ENCODE data around the gene AHCYL2. TPM values are rescaled to one million over a fixed set of nuclear protein-coding genes. Genes with fewer than 3 reads are reported as not detected.

The AHCYL2 gene
- total RNA-seq, 1 donor from 2014 or later: 39.3 TPM

DNA sequence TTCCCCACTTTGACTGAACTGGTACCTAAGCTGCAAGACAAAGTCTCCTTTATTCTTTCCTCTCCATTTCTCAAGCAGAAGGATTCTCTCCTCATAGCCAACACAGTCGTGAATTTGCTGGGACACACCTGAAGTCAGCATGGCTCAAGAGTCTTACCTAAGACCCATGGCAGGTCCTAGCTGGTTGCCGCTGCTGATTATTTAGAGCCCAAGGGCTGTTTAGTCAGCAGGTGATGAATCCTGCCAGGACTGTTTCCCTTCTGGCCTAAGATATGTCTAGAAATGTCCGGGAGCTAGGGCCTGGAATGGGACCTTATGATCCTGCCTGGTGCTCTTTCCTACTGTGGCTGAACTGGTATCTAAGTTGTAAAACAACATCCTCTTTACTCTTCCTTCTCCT, 82.8 kb downstream of the AHCYL2 start:
- no peak for DNase-seq (ENCODE audit: low spot score)
- H3K27ac Mint-ChIP-seq: no peak overlapping the region

DNA sequence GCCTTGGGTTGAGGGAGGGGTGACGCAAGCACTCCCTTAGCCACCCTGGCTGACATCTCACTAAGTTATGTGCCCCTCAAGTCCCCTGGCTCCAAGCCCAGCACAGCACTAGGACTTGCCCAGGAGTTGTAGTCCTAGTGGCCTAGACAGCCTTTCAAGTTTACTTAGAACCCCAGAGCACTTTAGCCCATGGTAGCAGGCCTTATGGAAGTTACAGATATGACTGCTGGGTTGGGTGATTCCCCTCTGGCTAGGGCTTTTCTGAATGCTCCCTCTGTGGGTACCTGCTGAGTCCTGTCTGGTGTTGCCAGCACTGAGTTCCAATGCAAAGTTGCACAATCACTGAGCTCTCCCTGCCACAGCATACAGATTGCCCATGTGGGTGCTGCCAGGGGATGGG, 83.2 kb downstream of the AHCYL2 start:
- Histone ChIP-seq H3K27me3 (no peaks in the 10 kb centered on the region), H3K9ac (no peak overlapping the region), H3K4me3 (no peak overlapping the region), H3K27ac (no peak overlapping the region), H3K36me3 (no peaks in the 10 kb centered on the region), H3F3A (ENCODE audit: low read depth) (no peaks in the 10 kb centered on the region), H3K9me3 (ENCODE audit: low read depth) (no peaks in the 10 kb centered on the region), H3K4me2 (no peak overlapping the region), H3K79me2 (ENCODE audit: low read depth) (no peaks in the 10 kb centered on the region), H2AFZ (replicated peaks) (no peak overlapping the region), H4K20me1 (ENCODE audit: low read depth) (no peaks in the 10 kb centered on the region), H3K4me1 (peaks cover 4% of the 10 kb centered on the region)
- peaks cover 15% of the 10 kb centered on the region for H3K9me3 Mint-ChIP-seq
- TF ChIP-seq, protein P1, sequence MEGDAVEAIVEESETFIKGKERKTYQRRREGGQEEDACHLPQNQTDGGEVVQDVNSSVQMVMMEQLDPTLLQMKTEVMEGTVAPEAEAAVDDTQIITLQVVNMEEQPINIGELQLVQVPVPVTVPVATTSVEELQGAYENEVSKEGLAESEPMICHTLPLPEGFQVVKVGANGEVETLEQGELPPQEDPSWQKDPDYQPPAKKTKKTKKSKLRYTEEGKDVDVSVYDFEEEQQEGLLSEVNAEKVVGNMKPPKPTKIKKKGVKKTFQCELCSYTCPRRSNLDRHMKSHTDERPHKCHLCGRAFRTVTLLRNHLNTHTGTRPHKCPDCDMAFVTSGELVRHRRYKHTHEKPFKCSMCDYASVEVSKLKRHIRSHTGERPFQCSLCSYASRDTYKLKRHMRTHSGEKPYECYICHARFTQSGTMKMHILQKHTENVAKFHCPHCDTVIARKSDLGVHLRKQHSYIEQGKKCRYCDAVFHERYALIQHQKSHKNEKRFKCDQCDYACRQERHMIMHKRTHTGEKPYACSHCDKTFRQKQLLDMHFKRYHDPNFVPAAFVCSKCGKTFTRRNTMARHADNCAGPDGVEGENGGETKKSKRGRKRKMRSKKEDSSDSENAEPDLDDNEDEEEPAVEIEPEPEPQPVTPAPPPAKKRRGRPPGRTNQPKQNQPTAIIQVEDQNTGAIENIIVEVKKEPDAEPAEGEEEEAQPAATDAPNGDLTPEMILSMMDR (IDR thresholded peaks at IDR 0.05): no peak
- TF ChIP-seq EZH2 (IDR thresholded peaks at IDR 0.05): no peak
- TF ChIP-seq EZH2phosphoT487 (IDR thresholded peaks at IDR 0.05): no peak
- H3K4me3 Mint-ChIP-seq: no peak overlapping the region
- peaks cover 9% of the 10 kb centered on the region for H3K4me1 Mint-ChIP-seq
- no peak for DNase-seq (ENCODE audit: low spot score)
- H3K27me3 Mint-ChIP-seq (ENCODE audit: insufficient read depth, low read depth): no peaks in the 10 kb centered on the region
- no peak overlapping the region for H3K27ac Mint-ChIP-seq
- H3K36me3 Mint-ChIP-seq: peaks cover 42% of the 10 kb centered on the region

More for the DNA sequence above, 82.8 kb downstream of the AHCYL2 start:
- Histone ChIP-seq H4K20me1 (ENCODE audit: low read depth) (no peaks in the 10 kb centered on the region), H3F3A (ENCODE audit: low read depth) (no peaks in the 10 kb centered on the region), H3K36me3 (no peaks in the 10 kb centered on the region), H3K4me1 (peaks cover 4% of the 10 kb centered on the region), H3K9me3 (ENCODE audit: low read depth) (no peaks in the 10 kb centered on the region), H3K79me2 (ENCODE audit: low read depth) (no peaks in the 10 kb centered on the region), H2AFZ (replicated peaks) (no peak overlapping the region), H3K27ac (no peak overlapping the region), H3K9ac (no peak overlapping the region), H3K27me3 (no peaks in the 10 kb centered on the region), H3K4me3 (no peak overlapping the region), H3K4me2 (no peak overlapping the region)
- peaks cover 18% of the 10 kb centered on the region for H3K9me3 Mint-ChIP-seq
- no peak overlapping the region for H3K4me3 Mint-ChIP-seq
- no peaks in the 10 kb centered on the region for H3K27me3 Mint-ChIP-seq (ENCODE audit: insufficient read depth, low read depth)
- H3K36me3 Mint-ChIP-seq: peaks cover 42% of the 10 kb centered on the region
- H3K4me1 Mint-ChIP-seq: peaks cover 9% of the 10 kb centered on the region
- TF ChIP-seq, protein P1 (IDR thresholded peaks at IDR 0.05): no peak
- TF ChIP-seq EZH2phosphoT487 (IDR thresholded peaks at IDR 0.05): no peak
- TF ChIP-seq EZH2 (IDR thresholded peaks at IDR 0.05): no peak

DNA sequence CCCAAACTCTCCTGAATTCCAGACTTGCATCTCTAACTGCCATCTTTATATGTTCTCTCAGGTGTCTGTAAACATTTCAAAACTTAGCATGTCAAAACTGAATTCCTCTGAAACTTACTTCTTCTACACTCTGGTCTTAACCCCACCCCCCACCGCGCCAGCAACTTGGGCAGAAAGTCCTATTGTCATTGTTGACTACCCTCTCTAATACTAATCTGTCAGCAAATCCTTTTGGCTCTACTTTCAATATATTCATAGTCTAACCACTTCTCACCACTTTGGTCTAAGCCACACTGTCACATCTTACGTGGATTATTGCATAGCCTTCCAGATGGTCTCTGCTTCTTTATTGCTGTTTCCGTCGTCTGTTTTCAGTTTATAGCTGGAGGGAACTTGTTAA, 86.6 kb downstream of the AHCYL2 start:
- no peak overlapping the region for H2AFZ ChIP-seq (replicated peaks)
- TF ChIP-seq, protein P1 (IDR thresholded peaks at IDR 0.05): no peak
- TF ChIP-seq EZH2 (IDR thresholded peaks at IDR 0.05): no peak
- TF ChIP-seq EZH2phosphoT487 (IDR thresholded peaks at IDR 0.05): no peak
- H3K4me3 ChIP-seq: no peak overlapping the region
- no peaks in the 10 kb centered on the region for H3K36me3 ChIP-seq
- H3K9me3 ChIP-seq (ENCODE audit: low read depth): no peaks in the 10 kb centered on the region
- peaks cover 4% of the 10 kb centered on the region for H3K4me1 Mint-ChIP-seq
- H3K27ac ChIP-seq: no peak overlapping the region
- no peaks in the 10 kb centered on the region for H3K27me3 ChIP-seq
- H3K27me3 Mint-ChIP-seq (ENCODE audit: insufficient read depth, low read depth): peaks cover 2% of the 10 kb centered on the region
- no peaks in the 10 kb centered on the region for H3K79me2 ChIP-seq (ENCODE audit: low read depth)
- H3K4me3 Mint-ChIP-seq: no peak overlapping the region
- no peaks in the 10 kb centered on the region for H3F3A ChIP-seq (ENCODE audit: low read depth)
- H3K9ac ChIP-seq: no peak overlapping the region
- H3K9me3 Mint-ChIP-seq: no peaks in the 10 kb centered on the region
- peaks cover 28% of the 10 kb centered on the region for H3K36me3 Mint-ChIP-seq
- no peak overlapping the region for H3K4me2 ChIP-seq
- peaks cover 4% of the 10 kb centered on the region for H3K4me1 ChIP-seq
- H3K27ac Mint-ChIP-seq: no peak overlapping the region
- no peaks in the 10 kb centered on the region for H4K20me1 ChIP-seq (ENCODE audit: low read depth)
- no peak for DNase-seq (ENCODE audit: low spot score)
